Mesothelial cell of epicardium (in vitro differentiated cells): ENCODE measurements around the gene MSANTD1. TPM values are rescaled to one million over a fixed set of nuclear protein-coding genes. Genes with fewer than 3 reads are reported as not detected.

Experiments
- DNase-seq, 2 experiments: peaks; one replicate each; pipeline ENCODE4 v3.0.0; 2021; ENCODE audit warnings: low spot score in 2 of 2; ENCODE audit not compliant: unreplicated experiment in 2 of 2
- H3K27ac Mint-ChIP-seq: 2 replicates; pipeline ENCODE4 v1.8.0; 2021; ENCODE audit warnings: mixed read lengths
- H3K27me3 Mint-ChIP-seq: 2 replicates; pipeline ENCODE4 v1.8.0; 2021; ENCODE audit warnings: low read depth, mixed read lengths
- H3K36me3 Mint-ChIP-seq: 2 replicates; pipeline ENCODE4 v1.8.0; 2021; ENCODE audit warnings: mixed read lengths
- H3K4me1 Mint-ChIP-seq: 2 replicates; pipeline ENCODE4 v1.8.0; 2021; ENCODE audit warnings: mixed read lengths
- H3K4me3 Mint-ChIP-seq: 2 replicates; pipeline ENCODE4 v1.8.0; 2021; ENCODE audit warnings: mild to moderate bottlenecking, moderate library complexity, mixed read lengths
- H3K9me3 Mint-ChIP-seq: 2 replicates; pipeline ENCODE4 v1.8.0; 2021; ENCODE audit warnings: mixed read lengths
- CTCF ChIP-seq: fragments of 200-600 bp; sonication (generic); IDR thresholded peaks from one replicate; pipeline ENCODE4 v1.5.0; 2021; ENCODE audit warnings: antibody characterized with exemption; ENCODE audit not compliant: unreplicated experiment
- total RNA-seq: library from RNA; stranded (reverse); gene quantifications from 3 replicates; pipeline ENCODE4 v1.2.1, GENCODE V29; 2021

The MSANTD1 gene
- total RNA-seq, 1 donor from 2014 or later = 2.6 TPM

DNA sequence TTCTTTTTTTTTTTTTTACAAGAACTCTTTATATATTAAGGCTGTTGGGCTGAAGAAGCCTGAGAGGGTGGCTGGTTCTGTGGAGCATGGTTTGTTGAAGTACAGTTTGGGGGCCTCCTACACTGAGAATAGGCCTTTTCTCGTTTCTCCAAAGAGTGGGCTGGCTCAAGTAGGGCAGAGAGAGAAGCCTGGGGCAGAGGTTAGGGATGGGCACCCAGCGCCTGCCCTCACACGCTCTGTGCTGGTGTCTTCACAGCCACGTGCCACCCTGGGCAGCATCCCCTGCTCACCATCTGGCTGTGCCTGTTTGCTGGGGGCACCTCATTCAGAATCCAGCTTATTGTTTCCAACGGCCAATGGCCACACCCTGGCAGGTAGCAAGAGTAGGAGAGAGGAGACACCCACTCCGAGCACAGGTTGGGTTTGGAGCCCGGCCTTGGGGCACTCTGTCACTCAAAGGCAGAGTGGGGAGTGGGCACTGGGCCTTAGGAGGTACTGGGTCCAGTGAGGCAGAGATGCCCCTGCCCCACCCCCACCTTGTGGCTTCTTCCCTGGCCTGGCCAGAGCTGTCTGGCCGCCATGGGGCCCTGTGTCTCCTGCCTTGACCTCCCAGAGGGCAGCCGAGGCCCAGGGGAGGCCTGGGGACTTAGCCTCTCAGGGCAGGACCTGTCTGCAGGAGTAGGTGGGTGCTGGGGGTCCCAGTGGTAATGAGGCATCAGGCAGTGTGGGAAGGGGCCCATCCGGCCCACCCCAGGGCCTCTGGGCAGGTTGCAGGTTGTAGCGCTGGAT, 2.9 kb downstream of the MSANTD1 start:
- Mint-ChIP-seq H3K27me3 (no peaks in the 10 kb centered on the region), H3K4me3 (no peak overlapping the region), H3K36me3 (no peaks in the 10 kb centered on the region), H3K27ac (no peak overlapping the region), H3K4me1 (peaks cover 13% of the 10 kb centered on the region), H3K9me3 (no peaks in the 10 kb centered on the region)
- peak in 1 of 2 experiments; percentile 14 for DNase-seq
- TF ChIP-seq CTCF = no peak

GRCh38 chr4:3252480-3252828, 3.5 kb downstream of the MSANTD1 start:
- Mint-ChIP-seq H3K4me3 (no peak overlapping the region), H3K36me3 (no peaks in the 10 kb centered on the region), H3K4me1 (peaks cover 13% of the 10 kb centered on the region), H3K9me3 (no peaks in the 10 kb centered on the region), H3K27me3 (no peaks in the 10 kb centered on the region), H3K27ac (no peak overlapping the region)
- DNase-seq = no peak
- no peak for TF ChIP-seq CTCF

- no peak overlapping the region for H3K27ac Mint-ChIP-seq
- peak; percentile 18 to 35 for DNase-seq
These were observed 4.1 kb downstream of the MSANTD1 start for GRCh38 chr4:3252831-3253641.

GRCh38 chr4:3253808-3254207, 4.8 kb downstream of the MSANTD1 start:
- Mint-ChIP-seq H3K36me3 (no peaks in the 10 kb centered on the region), H3K4me3 (no peak overlapping the region), H3K27ac (no peak overlapping the region), H3K27me3 (no peaks in the 10 kb centered on the region), H3K4me1 (peaks cover 13% of the 10 kb centered on the region), H3K9me3 (no peaks in the 10 kb centered on the region)
- peak; percentile 12 to 31 for DNase-seq
- no peak for TF ChIP-seq CTCF

More at GRCh38 chr4:3252831-3253641, 4.1 kb downstream of the MSANTD1 start:
- no peak overlapping the region for H3K4me3 Mint-ChIP-seq
- H3K27me3 Mint-ChIP-seq = no peaks in the 10 kb centered on the region
- H3K36me3 Mint-ChIP-seq = no peaks in the 10 kb centered on the region
- peaks cover 13% of the 10 kb centered on the region for H3K4me1 Mint-ChIP-seq
- no peaks in the 10 kb centered on the region for H3K9me3 Mint-ChIP-seq
- TF ChIP-seq CTCF = no peak

- Mint-ChIP-seq H3K36me3 (no peaks in the 10 kb centered on the region), H3K27me3 (no peaks in the 10 kb centered on the region), H3K27ac (no peak overlapping the region), H3K9me3 (no peaks in the 10 kb centered on the region), H3K4me3 (no peak overlapping the region), H3K4me1 (peaks cover 11% of the 10 kb centered on the region)
- TF ChIP-seq CTCF = no peak
- DNase-seq = peak; percentile 16 to 34
These were observed 5.6 kb downstream of the MSANTD1 start for GRCh38 chr4:3254302-3255131.
